K562 (cell line): ENCODE data around the gene ZNF544. TPM values are rescaled to one million over a fixed set of nuclear protein-coding genes. Genes with fewer than 3 reads are reported as not detected.
A peak's percentile ranks its signal among the peaks of the same experiment; 100 is the strongest.

ENCODE experiments used
- ATF2 ChIP-seq: sonication (generic); formaldehyde crosslinking; IDR thresholded peaks from 2 replicates; pipeline ENCODE4 v1.8.1; 2022; ENCODE audit warnings: missing genetic modification reagents
- CXXC5 ChIP-seq: fragments of 250-450 bp; sonication (Bioruptor Pico); IDR thresholded peaks from 2 replicates; pipeline ENCODE4 v1.8.0; 2022; ENCODE audit warnings: inconsistent platforms, mild to moderate bottlenecking, moderate library complexity
- DEAF1 ChIP-seq: fragments of 450-650 bp; formaldehyde crosslinking; IDR thresholded peaks from 2 replicates; pipeline ENCODE4 v1.4.0; 2020; ENCODE audit warnings: mild to moderate bottlenecking, moderate library complexity
- DMBX1 ChIP-seq: fragments of 250-450 bp; sonication (Bioruptor Pico); IDR thresholded peaks from 2 replicates; pipeline ENCODE4 v1.8.0; 2022; ENCODE audit warnings: inconsistent platforms, mild to moderate bottlenecking, moderate library complexity, borderline replicate concordance
- FOXP1 ChIP-seq: sonication (generic); formaldehyde crosslinking; IDR thresholded peaks from 2 replicates; pipeline ENCODE4 v1.8.0; 2022; ENCODE audit warnings: mild to moderate bottlenecking, missing genetic modification reagents
- GTF2A2 ChIP-seq: IDR thresholded peaks from 2 replicates; pipeline ENCODE4 v1.6.1; 2016; ENCODE audit warnings: mild to moderate bottlenecking, missing genetic modification characterization, missing compliant biosample characterization
- MECOM ChIP-seq: fragments of 250-450 bp; sonication (Bioruptor Pico); IDR thresholded peaks from 2 replicates; pipeline ENCODE4 v1.8.0; 2022; ENCODE audit warnings: inconsistent platforms
- NFIX ChIP-seq: fragments of 250-450 bp; sonication (Bioruptor Pico); IDR thresholded peaks from 2 replicates; pipeline ENCODE4 v1.4.0; 2020; ENCODE audit warnings: low read depth, mild to moderate bottlenecking, moderate library complexity
- NR4A1 ChIP-seq, 2 experiments: fragments of 250-450 bp in 1 of 2; fragments of 450-650 bp in 1 of 2; sonication (Bioruptor Pico) in 1 of 2; IDR thresholded peaks; 2 replicates each; pipeline versions ENCODE4 v1.4.0 to v1.6.1; 2016 to 2020; ENCODE audit warnings: mild to moderate bottlenecking in 2 of 2, missing compliant biosample characterization in 1 of 2, missing genetic modification characterization in 1 of 2, moderate library complexity in 1 of 2
- PTBP1 ChIP-seq: fragments of 200-400 bp; formaldehyde crosslinking; IDR thresholded peaks from 2 replicates; pipeline ENCODE4 v1.6.1; 2017; ENCODE audit warnings: low read depth, low read length
- RBM25 ChIP-seq: fragments of 200-400 bp; formaldehyde crosslinking; IDR thresholded peaks from 2 replicates; pipeline ENCODE4 v1.6.1; 2018; ENCODE audit warnings: low read length, low read depth, moderate library complexity; ENCODE audit not compliant: severe bottlenecking
- SREBF1 ChIP-seq: fragments of 150-350 bp; IDR thresholded peaks from 2 replicates; pipeline ENCODE4 v1.6.1; 2014; ENCODE audit warnings: antibody characterized with exemption, low read depth, low read length, borderline replicate concordance
- TCF3 ChIP-seq: sonication (generic); formaldehyde crosslinking; IDR thresholded peaks from 2 replicates; pipeline ENCODE4 v1.4.0; 2020; ENCODE audit warnings: mild to moderate bottlenecking, missing genetic modification reagents
- YY1 ChIP-seq, 3 experiments: IDR thresholded peaks; 2 replicates each; pipeline ENCODE4 v1.6.1; 2011; ENCODE audit warnings: low read length in 2 of 3, mild to moderate bottlenecking in 2 of 3, moderate library complexity in 2 of 3, borderline replicate concordance in 1 of 3, control low read depth in 1 of 3, low read depth in 1 of 3; ENCODE audit not compliant: insufficient read depth in 3 of 3, insufficient replicate concordance in 2 of 3, control insufficient read depth in 1 of 3, insufficient read length in 1 of 3; ENCODE audit errors: extremely low read depth in 1 of 3
- ZNF175 ChIP-seq: fragments of 200-800 bp; sonication (Bioruptor generic); IDR thresholded peaks from 2 replicates; pipeline ENCODE4 v1.6.1; 2016; ENCODE audit warnings: low read depth, mild to moderate bottlenecking, missing genetic modification characterization, missing compliant biosample characterization
- ZNF224 ChIP-seq: sonication (generic); formaldehyde crosslinking; IDR thresholded peaks from 2 replicates; pipeline ENCODE4 v1.8.0; 2022; ENCODE audit warnings: mild to moderate bottlenecking, missing genetic modification reagents
- ZNF239 ChIP-seq: fragments of 250-450 bp; sonication (Bioruptor Pico); IDR thresholded peaks from 2 replicates; pipeline ENCODE4 v1.4.0; 2020; ENCODE audit warnings: mild to moderate bottlenecking
- ZNF311 ChIP-seq: fragments of 250-450 bp; sonication (Bioruptor Pico); IDR thresholded peaks from 2 replicates; pipeline ENCODE4 v1.4.0; 2020; ENCODE audit warnings: mild to moderate bottlenecking, moderate library complexity
- ZNF384 ChIP-seq: IDR thresholded peaks from 2 replicates; pipeline ENCODE4 v1.6.1; 2012; ENCODE audit warnings: low read depth, low read length, improper control_type of control experiment
- ZNF551 ChIP-seq: fragments of 250-450 bp; sonication (Bioruptor Pico); IDR thresholded peaks from 2 replicates; pipeline ENCODE4 v1.5.0; 2021; ENCODE audit warnings: mild to moderate bottlenecking, moderate library complexity
- ZNF695 ChIP-seq: fragments of 450-650 bp; formaldehyde crosslinking; IDR thresholded peaks from 2 replicates; pipeline ENCODE4 v1.4.0; 2020; ENCODE audit warnings: mild to moderate bottlenecking, moderate library complexity
- polyA plus RNA-seq, 8 experiments: library from polyadenylated mRNA; depleted of rRNA in 4 of 8; stranded (reverse) in 5 of 8; unstranded in 3 of 8; fragments of >200 nt; fragmentation: Nextera tagmentation in 2 of 8; fragmentation: Illumina TruSeq in 1 of 8; extraction: Ambion mirVana in 2 of 8; extraction: Trizol in 1 of 8; gene quantifications; 2 replicates each; pipeline versions ENCODE4 v1.2.1 to v1.2.3, GENCODE V29; 2011 to 2014; ENCODE audit warnings: inconsistent platforms in 1 of 8, missing spikeins in 1 of 8
- total RNA-seq, 7 experiments: library from RNA; depleted of rRNA in 6 of 7; stranded (reverse); fragments of >200 nt in 6 of 7; fragmentation: Illumina TruSeq in 2 of 7; extraction: Trizol in 2 of 7; gene quantifications; 2 replicates each; pipeline versions ENCODE4 v1.2.1 to v1.2.3, GENCODE V29; 2011 to 2021; ENCODE audit warnings: low replicate concordance in 1 of 7

Gene ZNF544
- total and polyA plus RNA-seq, 9 of the 15 experiments (the other 6 are each of a cell fraction or from before 2014, with no cell fraction given) = 23.6 to 59.0 (median 41.4) TPM

- no peak for TF ChIP-seq DEAF1 (CRISPR knock-in tag)
- TF ChIP-seq DMBX1 (CRISPR knock-in tag) = peak; percentile 87
- TF ChIP-seq ZNF695 = no peak
- TF ChIP-seq CXXC5 = peak; percentile 6; the same call in 1 of the 2 replicates
- no peak for TF ChIP-seq ZNF224 (CRISPR knock-in tag)
- TF ChIP-seq ZNF311 (CRISPR knock-in tag) = peak; percentile 89
- no peak for TF ChIP-seq ATF2
- no peak for TF ChIP-seq GTF2A2 (tag)
- TF ChIP-seq RBM25 = no peak
- 0 out of 2 replicates have a peak, but pooled peaks have one; percentile 17 for TF ChIP-seq ZNF239 (CRISPR knock-in tag)
- no peak for TF ChIP-seq ZNF551 (CRISPR knock-in tag)
- no peak for TF ChIP-seq NFIX
- TF ChIP-seq NR4A1 (CRISPR knock-in tag; IDR thresholded peaks at IDR 0.05) = no peak
- peak; percentile 82; the same call in 1 of the 2 replicates for TF ChIP-seq NR4A1 (tag; IDR thresholded peaks at IDR 0.05)
- 0 out of 2 replicates have a peak, but pooled peaks have one; percentile 35 for TF ChIP-seq MECOM (CRISPR knock-in tag)
- TF ChIP-seq PTBP1 = no peak
- no peak for TF ChIP-seq ZNF384
- peak; percentile 1; the same call in 1 of the 2 replicates for TF ChIP-seq ZNF175 (CRISPR knock-in tag)
- peak in 1 of 3 experiments; percentile 72 for TF ChIP-seq YY1 (IDR thresholded peaks at IDR 0.05; ENCODE audit: borderline replicate concordance in 1 of 3, control insufficient read depth in 1 of 3, extremely low read depth in 1 of 3, insufficient read depth in 3 of 3, insufficient read length in 1 of 3, insufficient replicate concordance in 2 of 3, low read depth in 1 of 3, low read length in 2 of 3)
- TF ChIP-seq SREBF1 = no peak
- TF ChIP-seq FOXP1 (CRISPR knock-in tag) = no peak
- TF ChIP-seq TCF3 (CRISPR knock-in tag) = no peak
Measured at GRCh38 chr19:58277748-58278540, 49.2 kb downstream of the ZNF544 start (continued).
